Gastrocnemius medialis (tissue), 4 donors: ENCODE data around the gene DNM1. TPM values are rescaled to one million over a fixed set of nuclear protein-coding genes. Genes with fewer than 3 reads are reported as not detected.

ENCODE experiments used
- ATAC-seq, 2 donors: fragments of 150-250 bp; one replicate each; pipeline ENCODE4 v1.9.1; 2016
- DNase-seq, 2 donors: peaks; one replicate each; pipeline ENCODE4 v3.0.0-alpha.2; 2019
- H3K27ac ChIP-seq, 4 donors: fragments of 200-600 bp; sonication (generic); 1 replicate in 1 of 4; 2 replicates in 3 of 4; pipeline ENCODE4 v1.5.1; 2016 to 2018; ENCODE audit warnings: mild to moderate bottlenecking in 2 of 4, moderate library complexity in 1 of 4
- H3K27me3 ChIP-seq, 3 donors: fragments of 200-600 bp; sonication (generic) in 2 of 3; 1 replicate in 1 of 3; 2 replicates in 2 of 3; pipeline versions ENCODE4 v1.5.1 to v1.6.0; 2016 to 2019; ENCODE audit warnings: mild to moderate bottlenecking in 1 of 3, moderate library complexity in 1 of 3
- H3K36me3 ChIP-seq, 2 donors: fragments of 200-600 bp; sonication (generic) in 1 of 2; one replicate each; pipeline ENCODE4 v1.5.1; 2017 to 2018
- H3K4me1 ChIP-seq, 2 donors: fragments of 200-600 bp; sonication (generic) in 1 of 2; one replicate each; pipeline ENCODE4 v1.5.1; 2016 to 2017; ENCODE audit warnings: mild to moderate bottlenecking in 2 of 2
- H3K4me3 ChIP-seq, 4 donors: fragments of 200-600 bp; sonication (generic) in 3 of 4; 1 replicate in 1 of 4; 2 replicates in 3 of 4; pipeline ENCODE4 v1.5.1; 2016 to 2019; ENCODE audit warnings: mild to moderate bottlenecking in 2 of 4
- H3K9me3 ChIP-seq, 3 donors: fragments of 200-600 bp; sonication (generic) in 2 of 3; 1 replicate in 1 of 3; 2 replicates in 2 of 3; pipeline ENCODE4 v1.5.1; 2016 to 2019
- POLR2A ChIP-seq, 2 donors: fragments of 450-650 bp; IDR thresholded peaks; one replicate each; pipeline ENCODE4 v1.6.1; 2017; ENCODE audit warnings: antibody characterized with exemption in 2 of 2, mild to moderate bottlenecking in 2 of 2, moderate library complexity in 2 of 2
- in situ Hi-C, 4 donors: fragments of 200-750 bp; cut with MboI; loops; one replicate each; pipeline versions ENCODE4 v1.15.0 to v1.8.0; 2017; ENCODE audit warnings: low sequenced_read_pairs in 4 of 4
- intact Hi-C: fragments of 100-400 bp; cut with DNase I; formaldehyde crosslinking; loops from one replicate; pipeline ENCODE4 v1.15.1; 2023; ENCODE audit warnings: low total_unique reads
- total RNA-seq, 4 donors: library from RNA; depleted of rRNA; stranded (reverse); fragments of >200 nt; gene quantifications; one replicate each; pipeline versions ENCODE4 v1.1.0 to v1.2.3, GENCODE V29; 2016
- TF ChIP-seq, protein P1 (sequence below), 5 experiments: fragments of 450-650 bp in 3 of 5; fragments of 200-600 bp in 2 of 5; sonication (generic) in 2 of 5; IDR thresholded peaks in 4 of 5; conservative IDR thresholded peaks in 1 of 5; 1 replicate in 4 of 5; 2 replicates in 1 of 5; pipeline ENCODE4 v1.5.1; 2016 to 2019; ENCODE audit warnings: antibody characterized with exemption in 5 of 5, mild to moderate bottlenecking in 3 of 5, moderate library complexity in 3 of 5

The DNM1 gene
- total RNA-seq, 4 donors from 2014 or later: 1.8 to 3.8 (median 2.0) TPM

DNA sequence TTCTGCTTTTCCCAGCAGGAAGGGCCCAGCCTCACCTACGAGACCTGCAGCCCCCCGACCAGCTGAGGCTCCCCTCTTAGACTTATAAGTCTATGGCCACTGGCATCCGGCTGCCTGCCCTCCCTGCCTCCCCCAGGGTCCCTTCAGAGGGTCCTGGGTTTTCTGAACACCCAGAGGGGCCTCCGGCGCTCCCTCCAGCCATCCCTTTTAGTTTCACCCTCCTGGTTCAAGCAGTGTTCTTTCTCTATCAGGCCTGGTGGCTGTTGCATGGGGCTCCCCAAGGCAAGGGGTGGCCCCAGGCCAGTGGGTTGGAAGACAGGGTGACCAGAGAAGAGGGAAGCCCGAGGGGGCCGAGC is 50.8 kb downstream of the DNM1 start:
- DNase-seq (no peak), ATAC-seq (no peak)
- in situ Hi-C loops: no loop called here
- Histone ChIP-seq H3K4me1 (no peaks in the 10 kb centered on the region), H3K9me3 (no peaks in the 10 kb centered on the region), H3K36me3 (peaks cover 0 to 26% of the 10 kb centered on the region in 2 donors), H3K27me3 (peaks cover 15 to 22% (median 17%) of the 10 kb centered on the region in 3 donors), H3K27ac (no peak overlapping the region), H3K4me3 (no peak overlapping the region)
- no peak for TF ChIP-seq POLR2A (IDR thresholded peaks at IDR 0.05)
- TF ChIP-seq, protein P1, sequence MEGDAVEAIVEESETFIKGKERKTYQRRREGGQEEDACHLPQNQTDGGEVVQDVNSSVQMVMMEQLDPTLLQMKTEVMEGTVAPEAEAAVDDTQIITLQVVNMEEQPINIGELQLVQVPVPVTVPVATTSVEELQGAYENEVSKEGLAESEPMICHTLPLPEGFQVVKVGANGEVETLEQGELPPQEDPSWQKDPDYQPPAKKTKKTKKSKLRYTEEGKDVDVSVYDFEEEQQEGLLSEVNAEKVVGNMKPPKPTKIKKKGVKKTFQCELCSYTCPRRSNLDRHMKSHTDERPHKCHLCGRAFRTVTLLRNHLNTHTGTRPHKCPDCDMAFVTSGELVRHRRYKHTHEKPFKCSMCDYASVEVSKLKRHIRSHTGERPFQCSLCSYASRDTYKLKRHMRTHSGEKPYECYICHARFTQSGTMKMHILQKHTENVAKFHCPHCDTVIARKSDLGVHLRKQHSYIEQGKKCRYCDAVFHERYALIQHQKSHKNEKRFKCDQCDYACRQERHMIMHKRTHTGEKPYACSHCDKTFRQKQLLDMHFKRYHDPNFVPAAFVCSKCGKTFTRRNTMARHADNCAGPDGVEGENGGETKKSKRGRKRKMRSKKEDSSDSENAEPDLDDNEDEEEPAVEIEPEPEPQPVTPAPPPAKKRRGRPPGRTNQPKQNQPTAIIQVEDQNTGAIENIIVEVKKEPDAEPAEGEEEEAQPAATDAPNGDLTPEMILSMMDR (IDR thresholded peaks at IDR 0.05 in 4 of 5, conservative IDR thresholded peaks at IDR 0.05 in 1 of 5): no peak
- intact Hi-C loops: no loop called here

DNA sequence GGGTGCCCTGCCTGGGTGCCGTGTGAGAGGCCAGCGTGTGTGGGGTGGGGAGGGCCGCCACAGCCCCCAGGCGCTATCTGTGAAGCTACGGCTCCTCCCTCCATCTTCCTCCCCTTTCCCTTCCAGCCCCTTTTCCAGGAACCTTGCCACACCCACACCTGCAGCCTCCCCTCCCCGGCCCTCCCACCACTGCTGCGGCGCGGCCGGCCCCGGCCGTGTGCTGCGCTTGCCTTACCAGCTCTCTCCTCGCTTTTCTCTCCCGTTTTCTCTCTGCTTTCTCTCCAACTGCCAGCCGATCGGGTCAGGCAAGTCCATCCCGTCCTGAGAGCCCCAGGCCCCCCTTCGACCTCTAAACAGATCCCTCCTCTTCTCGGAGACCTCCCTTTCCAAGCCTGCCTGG is 51.2 kb downstream of the DNM1 start:
- TF ChIP-seq, protein P1 (IDR thresholded peaks at IDR 0.05 in 4 of 5, conservative IDR thresholded peaks at IDR 0.05 in 1 of 5): no peak
- no peak for TF ChIP-seq POLR2A (IDR thresholded peaks at IDR 0.05)
- in situ Hi-C loops (no loop called here), intact Hi-C loops (no loop called here)
- DNase-seq (no peak), ATAC-seq (no peak)
- H3K27me3 ChIP-seq: peaks cover 15 to 19% (median 17%) of the 10 kb centered on the region in 3 donors
- no peaks in the 10 kb centered on the region for H3K9me3 ChIP-seq
- H3K4me1 ChIP-seq: no peaks in the 10 kb centered on the region
- H3K27ac ChIP-seq: no peak overlapping the region
- H3K4me3 ChIP-seq: no peak overlapping the region
- peaks cover 0 to 30% of the 10 kb centered on the region in 2 donors for H3K36me3 ChIP-seq

DNA sequence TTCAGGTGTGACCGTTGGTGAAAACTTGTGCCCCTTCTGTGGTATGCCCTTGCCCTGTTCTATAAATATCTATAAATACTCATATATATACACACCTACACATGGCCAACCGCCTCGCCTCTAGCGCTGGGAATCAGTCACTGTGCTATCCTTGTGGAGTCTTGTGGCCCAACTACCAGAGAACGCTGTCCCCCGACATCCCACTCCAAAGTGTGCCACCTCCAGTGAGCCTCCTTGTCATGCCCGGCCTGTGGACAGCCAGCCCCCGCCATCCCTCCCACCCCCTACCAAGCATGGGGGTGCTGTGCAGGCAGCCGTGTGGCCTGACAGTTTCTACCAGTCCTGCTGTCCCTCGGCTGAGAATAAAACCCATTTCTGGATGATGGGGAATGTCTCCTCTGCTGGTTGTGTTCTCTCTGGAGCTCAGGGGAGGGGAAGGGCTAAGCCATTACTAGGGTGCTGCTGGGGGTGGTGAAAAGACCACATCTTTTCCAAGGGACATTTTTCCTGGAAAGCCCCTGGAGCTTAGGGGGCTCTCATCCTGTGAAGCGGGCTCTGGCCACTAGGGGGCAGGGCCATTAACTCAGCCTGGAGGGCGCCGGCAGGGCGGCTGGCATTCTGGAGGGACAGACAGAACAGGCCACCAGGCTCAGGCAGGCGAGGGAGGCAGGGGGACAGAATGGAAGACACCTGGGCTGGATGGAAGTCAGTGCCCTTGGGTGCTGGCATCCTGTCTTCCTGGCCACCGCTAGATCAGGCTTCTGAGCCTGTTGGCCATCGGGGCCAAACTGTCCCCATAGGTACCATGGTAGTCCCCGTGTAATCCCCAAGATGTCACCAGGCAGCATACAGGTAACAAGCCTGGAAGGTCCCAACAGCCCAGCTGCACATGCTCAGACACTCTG is 51.9 kb downstream of the DNM1 start:
- Histone ChIP-seq H3K4me1 (no peaks in the 10 kb centered on the region), H3K9me3 (no peaks in the 10 kb centered on the region), H3K27ac (no peak overlapping the region), H3K4me3 (no peak overlapping the region), H3K36me3 (peaks cover 0 to 38% of the 10 kb centered on the region in 2 donors), H3K27me3 (peaks cover 15 to 17% (median 16%) of the 10 kb centered on the region in 3 donors)
- intact Hi-C loops (no loop called here), in situ Hi-C loops (no loop called here)
- DNase-seq: peak in 1 of 2 donors; percentile 42
- ATAC-seq: no peak
- TF ChIP-seq, protein P1 (IDR thresholded peaks at IDR 0.05 in 4 of 5, conservative IDR thresholded peaks at IDR 0.05 in 1 of 5): peak; percentile 55 to 78 (median 69)
- TF ChIP-seq POLR2A (IDR thresholded peaks at IDR 0.05): no peak

- DNase-seq (no peak), ATAC-seq (no peak)
- peaks cover 0 to 59% of the 10 kb centered on the region in 2 donors for H3K36me3 ChIP-seq
- no peak overlapping the region for H3K4me3 ChIP-seq
- no peaks in the 10 kb centered on the region for H3K9me3 ChIP-seq
- H3K27ac ChIP-seq: no peak overlapping the region
- TF ChIP-seq, protein P1 (IDR thresholded peaks at IDR 0.05 in 4 of 5, conservative IDR thresholded peaks at IDR 0.05 in 1 of 5): no peak
- no peak for TF ChIP-seq POLR2A (IDR thresholded peaks at IDR 0.05)
- no peaks in the 10 kb centered on the region for H3K4me1 ChIP-seq
- peaks cover 0 to 3% (median 1%) of the 10 kb centered on the region in 3 donors for H3K27me3 ChIP-seq
- in situ Hi-C loops: no loop called here
- intact Hi-C loops: no loop called here
These were observed 54.1 kb downstream of the DNM1 start for GRCh38 chr9:128257086-128257825.
